GM12864 (cell line): Measurements from ENCODE around the gene PAM.

ENCODE experiments used
- DNase-seq: peaks from one replicate; pipeline ENCODE4 v3.0.0-alpha.2; 2011; ENCODE audit warnings: low read depth
- H3K4me3 ChIP-seq: 2 replicates; pipeline ENCODE4 v1.5.1; 2011; ENCODE audit warnings: mild to moderate bottlenecking, low read depth, low read length, control low read depth
- TF ChIP-seq, protein P1 (sequence below): IDR thresholded peaks from 2 replicates; pipeline ENCODE4 v1.5.1; 2011; ENCODE audit warnings: low read depth, mild to moderate bottlenecking, moderate library complexity, low read length, control low read depth, inconsistent platforms; ENCODE audit errors: missing control alignments

PAM gene

GRCh38 chr5:102815540-102816332 is 60.6 kb downstream of the PAM start:
- no peak overlapping the region for H3K4me3 ChIP-seq
- TF ChIP-seq, protein P1, sequence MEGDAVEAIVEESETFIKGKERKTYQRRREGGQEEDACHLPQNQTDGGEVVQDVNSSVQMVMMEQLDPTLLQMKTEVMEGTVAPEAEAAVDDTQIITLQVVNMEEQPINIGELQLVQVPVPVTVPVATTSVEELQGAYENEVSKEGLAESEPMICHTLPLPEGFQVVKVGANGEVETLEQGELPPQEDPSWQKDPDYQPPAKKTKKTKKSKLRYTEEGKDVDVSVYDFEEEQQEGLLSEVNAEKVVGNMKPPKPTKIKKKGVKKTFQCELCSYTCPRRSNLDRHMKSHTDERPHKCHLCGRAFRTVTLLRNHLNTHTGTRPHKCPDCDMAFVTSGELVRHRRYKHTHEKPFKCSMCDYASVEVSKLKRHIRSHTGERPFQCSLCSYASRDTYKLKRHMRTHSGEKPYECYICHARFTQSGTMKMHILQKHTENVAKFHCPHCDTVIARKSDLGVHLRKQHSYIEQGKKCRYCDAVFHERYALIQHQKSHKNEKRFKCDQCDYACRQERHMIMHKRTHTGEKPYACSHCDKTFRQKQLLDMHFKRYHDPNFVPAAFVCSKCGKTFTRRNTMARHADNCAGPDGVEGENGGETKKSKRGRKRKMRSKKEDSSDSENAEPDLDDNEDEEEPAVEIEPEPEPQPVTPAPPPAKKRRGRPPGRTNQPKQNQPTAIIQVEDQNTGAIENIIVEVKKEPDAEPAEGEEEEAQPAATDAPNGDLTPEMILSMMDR, result no peak
- DNase-seq, result no peak

GRCh38 chr5:102818345-102818744 is 63.2 kb downstream of the PAM start:
- TF ChIP-seq, protein P1, result no peak
- no peak overlapping the region for H3K4me3 ChIP-seq
- DNase-seq, result no peak

DNA sequence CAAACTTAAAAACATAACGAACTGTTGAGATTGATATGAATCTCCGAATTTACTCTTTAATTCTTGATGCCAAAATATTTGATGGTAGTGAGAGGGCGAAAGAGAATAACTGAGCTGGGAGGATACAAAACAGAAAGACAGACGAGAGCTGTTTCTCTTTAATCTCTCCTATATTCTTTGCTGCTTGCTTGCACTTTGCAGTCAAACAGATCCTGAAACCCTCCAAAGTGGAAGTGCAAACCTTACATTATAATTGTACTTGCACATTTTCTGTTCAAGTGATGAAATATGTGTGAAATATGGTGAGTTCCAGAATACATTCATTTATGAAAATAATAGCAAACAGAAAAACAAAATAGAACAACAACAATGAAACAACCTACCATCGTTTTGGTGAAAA is 63.8 kb downstream of the PAM start:
- DNase-seq, result peak; percentile 13
- no peak overlapping the region for H3K4me3 ChIP-seq
- TF ChIP-seq, protein P1, result no peak

GRCh38 chr5:102819634-102820033 is 64.5 kb downstream of the PAM start:
- no peak overlapping the region for H3K4me3 ChIP-seq
- no peak for DNase-seq
- TF ChIP-seq, protein P1, result no peak

DNA sequence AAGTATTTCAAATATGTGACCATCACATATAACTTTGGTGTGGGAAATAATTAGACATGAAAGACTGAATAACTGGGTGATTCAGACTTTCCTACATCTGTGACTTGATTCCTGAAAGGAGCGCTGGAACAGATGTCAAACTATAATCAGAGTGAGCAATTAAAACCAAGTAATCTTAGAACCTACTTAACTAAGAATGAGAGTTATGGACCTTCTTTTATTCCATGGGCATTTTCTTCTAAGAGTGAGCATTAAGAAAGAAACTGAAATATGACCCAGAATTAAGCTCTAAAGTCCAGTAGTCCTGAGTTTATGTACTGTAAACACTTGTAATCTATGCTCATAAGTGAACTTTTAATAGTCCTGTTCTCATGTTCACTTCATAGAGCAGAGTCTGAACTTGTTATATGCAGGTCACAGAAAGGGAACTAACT is 68.4 kb downstream of the PAM start:
- no peak for DNase-seq

GRCh38 chr5:102826629-102827028 is 71.5 kb downstream of the PAM start:
- DNase-seq, result no peak
- no peak overlapping the region for H3K4me3 ChIP-seq
- TF ChIP-seq, protein P1, result no peak

More for the DNA sequence above, 68.4 kb downstream of the PAM start:
- TF ChIP-seq, protein P1, result no peak
- H3K4me3 ChIP-seq, result no peak overlapping the region

DNA sequence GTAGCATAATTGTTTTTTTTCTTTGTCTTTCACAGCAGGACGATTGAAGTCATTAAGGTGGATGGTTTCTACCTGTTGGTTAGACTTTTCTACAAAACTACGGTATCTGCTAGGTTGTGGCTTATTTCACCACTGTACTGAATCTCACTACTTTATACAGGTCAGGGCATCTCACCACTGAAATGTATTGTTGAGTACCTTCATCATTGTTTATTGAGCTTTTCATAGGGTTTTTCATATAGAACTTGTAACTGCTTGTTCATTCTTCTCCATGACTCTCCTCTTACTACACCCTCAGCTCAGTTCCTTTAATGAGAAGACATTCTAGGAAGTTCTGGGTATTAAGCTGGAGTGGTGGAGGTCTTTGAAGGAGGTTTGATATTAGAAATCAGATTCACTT is 75.1 kb downstream of the PAM start:
- no peak overlapping the region for H3K4me3 ChIP-seq
- DNase-seq, result no peak
- TF ChIP-seq, protein P1, result no peak
